Uterus (tissue), 4 donors: ENCODE data around the gene NAT14. TPM values are rescaled to one million over a fixed set of nuclear protein-coding genes. Genes with fewer than 3 reads are reported as not detected.

Experiments used
- DNase-seq, 2 donors: peaks; one replicate each; pipeline ENCODE4 v3.0.0-alpha.2; 2019 to 2020
- H3K27ac ChIP-seq, 2 donors: fragments of 200-600 bp; sonication (generic); 1 replicate in 1 of 2; 2 replicates in 1 of 2; pipeline ENCODE4 v1.5.1; 2016 to 2018
- H3K27me3 ChIP-seq, 2 donors: fragments of 200-600 bp; sonication (generic); one replicate each; pipeline ENCODE4 v1.5.1; 2018 to 2019; ENCODE audit warnings: control low read depth in 1 of 2
- H3K36me3 ChIP-seq, 2 donors: fragments of 200-600 bp; sonication (generic); one replicate each; pipeline ENCODE4 v1.5.1; 2019; ENCODE audit warnings: control low read depth in 1 of 2
- H3K4me1 ChIP-seq, 2 donors: fragments of 200-600 bp; sonication (generic); one replicate each; pipeline ENCODE4 v1.5.1; 2018 to 2019; ENCODE audit warnings: control low read depth in 1 of 2
- H3K4me3 ChIP-seq, 2 donors: fragments of 200-600 bp; sonication (generic); 1 replicate in 1 of 2; 2 replicates in 1 of 2; pipeline ENCODE4 v1.5.1; 2018 to 2019; ENCODE audit warnings: mild to moderate bottlenecking in 1 of 2
- H3K9me3 ChIP-seq, 2 donors: fragments of 200-600 bp; sonication (generic); one replicate each; pipeline ENCODE4 v1.5.1; 2019; ENCODE audit warnings: control low read depth in 1 of 2
- POLR2A ChIP-seq, 2 donors: fragments of 450-650 bp; IDR thresholded peaks; one replicate each; pipeline ENCODE4 v1.6.1; 2016; ENCODE audit warnings: antibody characterized with exemption in 2 of 2, mild to moderate bottlenecking in 1 of 2, moderate library complexity in 1 of 2
- intact Hi-C: fragments of 100-400 bp; cut with DNase I; formaldehyde crosslinking; loops from one replicate; pipeline ENCODE4 v1.15.1; 2023; ENCODE audit warnings: low total_unique reads
- total RNA-seq, 4 donors: library from RNA; depleted of rRNA in 3 of 4; stranded (reverse); fragments of >200 nt in 3 of 4; gene quantifications; one replicate each; pipeline versions ENCODE4 v1.1.0 to v1.2.4, GENCODE V29; 2014 to 2023
- TF ChIP-seq, protein P1 (sequence below), 4 experiments: fragments of 200-600 bp in 2 of 4; fragments of 450-650 bp in 2 of 4; sonication (generic) in 2 of 4; IDR thresholded peaks; one replicate each; pipeline ENCODE4 v1.5.1; 2016 to 2019; ENCODE audit warnings: antibody characterized with exemption in 4 of 4, mild to moderate bottlenecking in 2 of 4, moderate library complexity in 1 of 4
- donor health status: DM: yes; HTN: yes; CAD: no.

Gene NAT14
- total RNA-seq, 4 donors from 2014 or later, result 16.8 to 44.3 (median 19.6) TPM

DNA sequence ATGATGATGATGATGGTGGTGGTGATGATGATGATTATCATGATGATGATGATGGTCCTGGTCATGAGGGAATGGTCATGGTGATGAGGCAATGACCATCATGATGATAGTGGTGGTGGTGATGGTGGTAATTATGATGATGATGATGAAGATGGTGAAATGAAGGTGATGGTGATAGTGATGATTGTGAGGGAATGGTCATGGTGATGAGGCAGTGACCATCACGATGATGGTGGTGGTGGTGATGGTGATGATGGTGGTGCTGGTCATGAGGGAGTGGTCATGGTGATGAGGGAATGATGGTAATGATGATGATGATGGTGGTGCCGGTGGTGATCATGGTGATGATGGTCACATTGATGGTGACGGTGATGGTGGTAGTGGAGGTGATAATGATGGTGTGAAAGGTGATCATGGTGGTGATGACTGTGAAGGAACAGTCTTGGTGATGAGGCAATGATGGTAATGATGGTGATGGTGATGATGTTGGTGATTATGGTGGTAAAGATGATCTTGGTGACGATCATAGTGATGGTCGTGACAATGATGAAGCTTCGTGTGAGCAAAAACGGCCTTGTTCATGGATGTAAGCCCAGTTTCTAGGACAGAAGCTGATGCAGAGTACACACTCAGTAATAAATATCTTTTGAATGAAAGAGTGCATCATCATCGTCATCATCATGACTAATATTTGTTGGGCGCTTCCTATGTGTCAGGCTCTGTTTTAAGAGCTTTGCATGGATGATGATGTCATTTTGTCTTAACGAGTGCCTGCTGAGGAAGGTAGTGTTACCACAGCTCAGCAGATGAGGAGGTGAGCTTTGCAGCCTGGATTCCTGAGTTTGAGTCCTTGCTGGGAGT is 34.7 kb downstream of the NAT14 start:
- intact Hi-C loops, result loop anchor here (10.0 kb wide), 1 partner anchor 85 kb away; the partner anchor contains the start of genes ZNF524 and ZNF865

DNA sequence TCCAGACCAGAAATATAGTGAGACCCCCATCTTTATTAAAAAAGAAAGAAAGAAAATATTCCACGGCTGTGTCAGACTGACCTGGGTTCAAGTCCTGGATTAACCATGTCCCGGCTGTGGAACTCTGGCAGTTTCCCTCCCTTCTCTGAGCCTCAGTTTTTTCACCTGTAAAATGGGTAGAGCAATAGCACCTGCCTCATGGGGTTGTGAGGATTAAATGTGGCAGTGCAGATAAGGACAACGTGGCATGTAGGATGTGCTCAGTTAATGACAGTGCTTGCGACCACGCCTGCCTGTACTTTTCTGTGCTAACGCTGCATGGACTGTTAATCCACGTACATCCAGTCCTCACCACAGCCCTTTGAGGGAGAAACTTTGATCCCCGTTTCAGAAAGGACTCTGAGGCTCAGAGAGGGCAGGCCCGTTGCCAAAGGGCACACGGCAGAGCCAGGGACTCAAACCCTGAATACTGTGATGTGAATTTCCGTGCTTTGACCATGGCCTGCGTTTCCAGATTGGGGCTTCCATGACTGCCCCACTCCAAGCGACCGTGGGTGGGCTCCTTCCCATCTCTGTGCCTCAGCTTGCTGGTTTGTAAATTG is 35.8 kb downstream of the NAT14 start:
- TF ChIP-seq, protein P1, sequence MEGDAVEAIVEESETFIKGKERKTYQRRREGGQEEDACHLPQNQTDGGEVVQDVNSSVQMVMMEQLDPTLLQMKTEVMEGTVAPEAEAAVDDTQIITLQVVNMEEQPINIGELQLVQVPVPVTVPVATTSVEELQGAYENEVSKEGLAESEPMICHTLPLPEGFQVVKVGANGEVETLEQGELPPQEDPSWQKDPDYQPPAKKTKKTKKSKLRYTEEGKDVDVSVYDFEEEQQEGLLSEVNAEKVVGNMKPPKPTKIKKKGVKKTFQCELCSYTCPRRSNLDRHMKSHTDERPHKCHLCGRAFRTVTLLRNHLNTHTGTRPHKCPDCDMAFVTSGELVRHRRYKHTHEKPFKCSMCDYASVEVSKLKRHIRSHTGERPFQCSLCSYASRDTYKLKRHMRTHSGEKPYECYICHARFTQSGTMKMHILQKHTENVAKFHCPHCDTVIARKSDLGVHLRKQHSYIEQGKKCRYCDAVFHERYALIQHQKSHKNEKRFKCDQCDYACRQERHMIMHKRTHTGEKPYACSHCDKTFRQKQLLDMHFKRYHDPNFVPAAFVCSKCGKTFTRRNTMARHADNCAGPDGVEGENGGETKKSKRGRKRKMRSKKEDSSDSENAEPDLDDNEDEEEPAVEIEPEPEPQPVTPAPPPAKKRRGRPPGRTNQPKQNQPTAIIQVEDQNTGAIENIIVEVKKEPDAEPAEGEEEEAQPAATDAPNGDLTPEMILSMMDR (IDR thresholded peaks at IDR 0.05), result no peak
- no peak for TF ChIP-seq POLR2A (IDR thresholded peaks at IDR 0.05)
- Histone ChIP-seq H3K27me3 (no peaks in the 10 kb centered on the region), H3K9me3 (no peaks in the 10 kb centered on the region), H3K36me3 (no peaks in the 10 kb centered on the region), H3K27ac (no peak overlapping the region), H3K4me3 (no peak overlapping the region), H3K4me1 (peaks cover 0 to 4% of the 10 kb centered on the region in 2 donors)
- intact Hi-C loops, result no loop called here
- DNase-seq, result no peak

More for the DNA sequence above, 34.7 kb downstream of the NAT14 start:
- Histone ChIP-seq H3K9me3 (no peaks in the 10 kb centered on the region), H3K27ac (no peak overlapping the region), H3K36me3 (no peaks in the 10 kb centered on the region), H3K4me1 (peaks cover 0 to 4% of the 10 kb centered on the region in 2 donors), H3K27me3 (no peaks in the 10 kb centered on the region), H3K4me3 (no peak overlapping the region)
- TF ChIP-seq POLR2A (IDR thresholded peaks at IDR 0.05), result no peak
- TF ChIP-seq, protein P1 (IDR thresholded peaks at IDR 0.05), result no peak
- no peak for DNase-seq

DNA sequence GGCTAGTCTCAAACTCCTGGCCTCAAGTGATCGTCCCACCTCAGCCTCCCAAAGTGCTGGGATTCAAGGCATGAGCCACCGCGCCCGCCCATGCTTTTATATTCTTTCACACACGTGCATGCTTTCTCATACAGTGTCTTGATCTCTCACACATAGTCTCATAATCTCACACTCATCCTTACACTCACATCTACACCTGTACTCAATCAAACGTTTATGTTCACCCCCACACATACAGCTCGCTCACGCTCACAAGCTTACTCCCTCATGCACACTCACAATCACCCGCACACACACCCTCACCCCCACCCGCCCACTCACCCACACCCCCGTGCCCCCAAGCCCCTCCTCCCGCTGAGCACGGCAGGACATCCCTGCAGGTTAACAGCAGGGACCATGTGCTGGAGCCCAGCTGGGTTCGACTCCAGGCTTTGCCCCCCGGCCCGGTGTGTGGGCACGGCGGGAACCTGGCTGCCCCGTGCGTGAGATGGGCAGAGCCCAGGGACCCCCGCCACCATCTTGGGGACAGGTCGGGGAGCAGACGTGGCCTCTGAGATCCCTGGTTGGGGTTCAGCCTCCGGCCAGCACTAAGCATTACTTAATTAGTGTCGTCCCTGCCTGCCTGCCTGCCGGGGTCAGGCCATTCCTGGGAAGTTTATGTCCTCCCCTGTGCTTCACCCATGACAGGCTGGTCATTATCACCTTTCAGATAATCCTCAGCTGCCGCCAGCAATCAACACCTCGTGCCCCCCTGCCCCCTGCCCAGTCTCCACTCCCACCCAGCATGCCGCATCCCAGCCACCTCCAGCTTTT is 40.5 kb downstream of the NAT14 start:
- TF ChIP-seq POLR2A (IDR thresholded peaks at IDR 0.05), result no peak
- TF ChIP-seq, protein P1 (IDR thresholded peaks at IDR 0.05), result no peak
- no peaks in the 10 kb centered on the region for H3K36me3 ChIP-seq
- no peaks in the 10 kb centered on the region for H3K4me1 ChIP-seq
- intact Hi-C loops, result no loop called here
- DNase-seq, result no peak
- no peaks in the 10 kb centered on the region for H3K9me3 ChIP-seq
- no peaks in the 10 kb centered on the region for H3K27me3 ChIP-seq
- H3K4me3 ChIP-seq, result no peak overlapping the region
- H3K27ac ChIP-seq, result no peak overlapping the region

DNA sequence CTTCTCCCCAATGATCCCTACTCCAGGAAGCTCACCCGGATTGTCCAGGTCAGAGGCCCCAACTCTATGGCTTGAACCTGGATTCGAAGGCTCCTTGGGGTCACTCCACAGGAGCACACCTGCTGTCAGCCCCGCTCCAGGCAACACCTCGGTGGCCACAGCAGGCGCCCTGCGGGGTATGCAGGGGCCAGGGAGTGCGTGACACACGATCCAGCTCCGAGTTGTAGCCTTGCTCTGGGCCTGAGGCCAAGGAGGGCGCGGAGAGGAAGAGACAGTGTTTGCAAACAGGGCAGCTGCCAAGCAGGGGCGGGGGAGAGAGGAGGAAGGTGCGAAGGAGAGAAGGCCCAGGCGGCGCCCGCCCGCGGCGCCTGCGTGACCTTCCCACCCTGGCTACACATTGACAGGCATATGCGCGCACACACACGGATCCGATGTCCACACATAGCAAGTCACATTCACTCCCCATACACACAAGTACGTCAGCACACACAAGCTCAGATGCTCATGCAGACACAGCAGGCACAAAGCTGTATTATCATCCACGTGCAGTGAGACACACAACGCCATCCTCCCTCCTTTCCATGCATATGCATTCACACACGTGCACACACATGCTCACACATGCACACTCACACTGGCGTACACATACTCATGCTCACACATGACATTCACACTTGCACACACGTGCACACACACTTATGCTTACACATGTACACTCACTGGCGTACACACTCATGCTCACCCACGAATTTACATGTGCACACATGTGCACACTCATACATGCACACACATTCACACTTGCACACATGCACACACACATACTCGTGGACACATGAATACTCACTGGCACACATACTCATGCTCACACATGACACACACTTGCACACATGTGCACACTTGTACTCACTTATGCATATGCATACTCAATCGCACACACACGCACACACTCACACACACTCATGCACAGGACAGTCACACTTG is 41.5 kb downstream of the NAT14 start:
- H3K27me3 ChIP-seq, result no peaks in the 10 kb centered on the region
- no peaks in the 10 kb centered on the region for H3K36me3 ChIP-seq
- TF ChIP-seq, protein P1 (IDR thresholded peaks at IDR 0.05), result no peak
- no peak for TF ChIP-seq POLR2A (IDR thresholded peaks at IDR 0.05)
- no peak overlapping the region for H3K27ac ChIP-seq
- intact Hi-C loops, result no loop called here
- DNase-seq, result peak; percentile 39 to 51
- no peaks in the 10 kb centered on the region for H3K9me3 ChIP-seq
- no peaks in the 10 kb centered on the region for H3K4me1 ChIP-seq
- H3K4me3 ChIP-seq, result no peak overlapping the region
